GM21528 (cell line): ENCODE results near the gene TMEM256.
A peak's percentile ranks its signal among the peaks of the same experiment; 100 is the strongest.

ENCODE experiments used
- ATAC-seq: cut with Tn5 transposase; IDR thresholded peaks from one replicate; pipeline ENCODE4 v1.9.1; 2021; ENCODE audit warnings: mild to moderate bottlenecking, moderate library complexity; ENCODE audit not compliant: unreplicated experiment, low FRiP score

The TMEM256 gene

GRCh38 chr17:7403977-7404736 lies at the start of gene TMEM256:
TMEM256 (minus strand) TSS chr17:7404097; CDS start chr17:7404084, 13 bp downstream.
- peak; percentile 86 for ATAC-seq

DNA sequence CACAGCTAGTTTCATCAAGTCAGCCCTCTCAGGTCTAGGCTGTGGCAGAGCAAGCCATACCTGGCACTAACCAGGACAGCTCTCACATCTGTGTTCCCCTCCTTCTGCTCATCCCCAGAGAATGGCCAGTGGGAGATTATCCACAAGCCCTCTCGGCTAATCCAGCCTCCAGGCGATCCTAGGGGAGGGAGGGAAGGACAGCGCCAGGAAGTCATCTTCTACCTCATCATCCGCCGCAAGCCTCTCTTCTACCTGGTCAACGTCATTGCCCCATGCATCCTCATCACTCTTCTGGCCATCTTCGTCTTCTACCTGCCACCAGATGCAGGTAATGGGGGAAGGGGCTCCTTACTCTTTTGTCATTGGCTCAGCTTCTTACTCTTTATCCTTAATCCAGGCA lies 44.6 kb upstream of the TMEM256 start:
- no peak for ATAC-seq

DNA sequence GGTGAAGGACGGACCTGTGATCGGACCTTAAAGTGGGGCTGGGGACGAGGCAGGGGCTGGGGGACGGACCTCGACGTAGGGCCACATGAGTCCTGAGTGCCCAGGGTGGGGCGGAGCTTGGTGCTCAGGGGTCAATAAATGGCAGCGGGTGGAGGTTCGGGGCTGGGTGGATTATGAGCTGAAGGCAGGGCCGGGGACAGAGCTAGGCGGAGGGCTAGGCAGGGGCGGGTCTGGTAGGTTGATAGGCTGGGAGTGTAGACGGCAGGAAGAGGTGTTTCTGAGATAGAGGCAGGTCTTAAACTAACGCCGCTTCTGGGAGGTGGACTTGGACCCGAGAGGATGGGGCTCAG lies 41.7 kb upstream of the TMEM256 start:
- ATAC-seq, result no peak

DNA sequence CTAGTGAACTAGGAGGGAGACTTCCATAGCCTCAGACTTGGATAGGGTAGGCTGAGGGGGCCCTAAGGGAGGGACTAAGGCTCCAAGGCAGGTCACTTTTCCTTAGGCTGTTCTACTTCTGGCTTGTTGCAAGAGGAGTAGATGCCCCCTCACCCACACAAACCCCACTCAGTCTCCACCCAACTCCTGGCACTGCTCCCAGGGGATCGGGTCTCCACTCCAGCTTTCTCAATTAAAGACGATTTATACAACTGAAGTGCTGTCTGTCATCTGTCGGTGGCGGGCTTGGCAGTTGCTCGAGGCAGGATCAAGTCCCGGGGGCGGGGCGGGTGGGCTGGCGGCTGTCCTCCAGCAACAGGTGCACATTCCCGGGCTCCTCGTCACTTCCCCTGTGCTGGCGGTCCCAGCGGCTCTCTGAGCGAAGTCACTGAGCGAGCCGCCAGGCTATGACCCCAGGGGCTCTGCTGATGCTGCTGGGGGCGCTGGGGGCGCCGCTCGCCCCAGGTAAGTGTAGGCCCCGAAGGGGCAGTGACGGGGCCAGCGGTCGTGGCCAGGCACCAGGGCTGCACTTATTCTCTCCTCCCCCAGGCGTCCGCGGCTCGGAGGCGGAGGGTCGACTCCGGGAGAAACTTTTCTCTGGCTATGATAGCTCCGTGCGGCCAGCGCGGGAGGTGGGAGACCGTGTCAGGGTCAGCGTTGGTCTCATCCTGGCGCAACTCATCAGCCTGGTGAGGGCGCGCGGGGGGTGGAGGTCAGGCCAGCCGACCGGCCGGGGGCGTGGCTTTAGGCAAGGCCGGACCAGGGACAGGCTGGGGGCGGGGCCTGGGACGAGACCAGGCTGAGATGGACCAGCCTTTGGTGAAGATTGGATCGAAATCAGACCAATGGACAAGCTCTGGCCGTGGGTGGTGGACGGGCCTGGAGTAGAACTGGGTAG lies 41.1 kb upstream of the TMEM256 start, which contains the start of gene CHRNB1:
Gene CHRNB1, plus strand, starts transcription at position 380 of the 937 bp plus-strand sequence. Its CDS starts 67 bp downstream, at position 447.
- ATAC-seq, result no peak

DNA sequence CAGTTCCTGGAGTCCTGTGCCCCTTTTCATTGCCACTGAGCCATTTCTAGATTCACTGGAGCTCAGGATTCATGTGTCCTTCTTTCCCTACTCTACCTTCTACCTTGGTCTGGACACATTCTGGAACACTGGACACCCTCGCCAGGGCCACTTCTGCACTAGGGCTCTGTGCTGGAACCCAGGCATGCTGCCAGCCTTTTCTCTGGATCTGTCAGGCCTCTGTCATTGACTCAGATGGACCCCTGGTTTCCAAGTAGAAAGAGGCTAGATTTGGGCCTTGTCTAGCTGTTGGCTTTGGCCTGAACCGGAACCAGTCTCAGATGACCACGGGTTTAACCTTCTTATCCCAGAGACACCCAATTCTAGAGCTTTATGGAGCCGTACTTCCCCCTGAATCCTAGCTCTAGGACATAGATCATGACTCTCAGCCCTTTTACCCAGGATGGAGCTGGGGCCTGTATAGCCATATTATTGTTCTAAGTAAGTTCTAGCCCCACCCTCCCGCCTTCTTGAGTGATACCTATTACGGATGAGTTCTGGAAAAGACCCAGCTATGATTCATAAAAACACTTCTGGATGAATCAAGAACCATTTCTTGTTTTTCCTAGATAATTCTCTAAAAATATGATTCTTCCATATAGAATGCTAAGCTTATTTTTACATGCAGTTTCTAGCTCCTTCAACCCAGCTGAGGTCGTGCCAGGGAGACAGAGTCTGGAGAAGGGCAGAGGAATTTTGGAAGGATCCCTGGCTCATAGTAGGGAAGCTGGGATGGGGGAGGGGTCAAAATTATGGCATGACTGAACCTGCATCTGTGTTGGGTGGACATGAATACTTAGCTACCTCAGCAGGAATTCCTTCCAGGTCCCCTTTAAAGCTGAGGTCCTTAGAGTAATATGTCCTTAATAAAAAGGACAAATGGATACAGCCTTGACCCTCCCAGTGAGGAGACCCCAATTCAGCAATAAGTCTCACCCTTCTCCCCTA lies 39.9 kb upstream of the TMEM256 start:
- ATAC-seq, result no peak

GRCh38 chr17:7442142-7442541 lies 38.2 kb upstream of the TMEM256 start:
- ATAC-seq, result no peak

GRCh38 chr17:7441266-7441665 lies 37.4 kb upstream of the TMEM256 start:
- no peak for ATAC-seq

- no peak for ATAC-seq
Measured at GRCh38 chr17:7440834-7441195, 36.9 kb upstream of the TMEM256 start.

DNA sequence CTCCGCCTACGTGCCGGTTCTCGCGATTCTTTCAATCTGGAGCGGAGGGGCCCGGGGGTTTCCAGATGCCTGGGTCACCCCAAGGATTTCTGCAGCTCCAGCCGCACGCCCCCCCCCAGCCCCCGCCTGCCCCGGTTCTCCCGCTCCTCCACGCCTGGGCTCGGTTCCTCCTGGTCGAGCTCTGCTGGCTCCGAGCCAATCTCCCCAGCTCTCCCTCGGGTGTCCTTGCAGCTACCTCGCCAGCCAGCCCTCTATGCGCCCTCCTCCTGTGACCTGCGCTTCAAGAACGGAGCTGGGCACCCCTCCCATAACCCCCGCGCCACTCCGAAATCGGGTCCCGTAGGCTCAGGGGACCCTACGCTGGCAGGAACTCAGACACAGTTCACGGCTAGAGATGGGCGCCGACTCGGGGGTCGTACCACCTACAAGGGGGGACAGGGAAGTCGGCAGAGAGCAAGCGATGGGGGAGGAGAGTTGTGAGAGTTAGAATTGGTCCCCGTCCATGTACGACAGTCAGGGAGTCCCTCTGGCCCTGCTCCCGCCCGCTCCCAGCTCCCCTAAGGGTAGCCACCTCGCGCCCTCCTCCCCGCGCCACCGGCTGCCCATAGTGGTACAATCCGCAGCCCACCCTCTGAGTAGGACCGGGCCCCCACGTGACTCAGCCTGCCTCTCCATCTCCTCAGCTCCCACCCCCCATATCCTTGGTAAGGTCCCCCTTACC lies 36.4 kb upstream of the TMEM256 start:
- no peak for ATAC-seq

GRCh38 chr17:7439462-7440112 lies 35.7 kb upstream of the TMEM256 start, which contains the start of gene FGF11:
FGF11 (plus strand) TSS chr17:7439512; CDS start chr17:7439621, 109 bp downstream.
- no peak for ATAC-seq

- no peak for ATAC-seq
Measured at GRCh38 chr17:7438656-7439460, 35.0 kb upstream of the TMEM256 start.

DNA sequence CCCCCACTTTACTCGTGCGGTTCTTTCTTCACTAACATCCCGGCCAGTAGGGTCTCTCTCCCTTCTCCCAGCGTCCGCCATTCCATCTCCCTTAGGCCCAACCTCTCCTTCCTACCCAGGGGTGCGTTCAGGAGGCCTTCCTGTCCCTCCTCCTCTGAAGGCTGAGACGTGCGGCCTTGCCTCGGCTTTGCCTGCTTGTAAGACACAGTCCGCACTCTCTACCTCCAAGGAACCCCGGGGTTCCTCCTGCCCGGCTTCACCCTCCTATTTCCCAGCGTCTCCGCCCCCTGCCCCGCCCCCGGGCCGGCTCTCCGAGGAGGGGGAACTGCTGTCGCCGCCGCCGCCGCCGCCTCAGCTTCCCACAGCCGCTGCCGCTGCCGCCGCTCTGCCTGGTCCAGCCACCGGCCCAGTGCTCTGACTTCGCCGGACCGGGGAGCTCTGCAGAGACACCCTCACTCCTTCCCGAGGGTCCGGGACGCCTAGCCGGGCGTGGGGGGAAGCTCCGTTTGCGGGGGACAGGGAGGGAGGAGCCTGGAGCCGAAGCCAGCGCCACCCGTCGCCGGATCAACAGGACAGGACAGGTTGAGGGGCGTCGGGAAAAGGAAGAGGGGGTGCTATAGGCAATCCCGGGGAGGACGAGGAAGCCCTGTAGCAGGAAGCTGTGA lies 34.2 kb upstream of the TMEM256 start:
- ATAC-seq, result no peak

DNA sequence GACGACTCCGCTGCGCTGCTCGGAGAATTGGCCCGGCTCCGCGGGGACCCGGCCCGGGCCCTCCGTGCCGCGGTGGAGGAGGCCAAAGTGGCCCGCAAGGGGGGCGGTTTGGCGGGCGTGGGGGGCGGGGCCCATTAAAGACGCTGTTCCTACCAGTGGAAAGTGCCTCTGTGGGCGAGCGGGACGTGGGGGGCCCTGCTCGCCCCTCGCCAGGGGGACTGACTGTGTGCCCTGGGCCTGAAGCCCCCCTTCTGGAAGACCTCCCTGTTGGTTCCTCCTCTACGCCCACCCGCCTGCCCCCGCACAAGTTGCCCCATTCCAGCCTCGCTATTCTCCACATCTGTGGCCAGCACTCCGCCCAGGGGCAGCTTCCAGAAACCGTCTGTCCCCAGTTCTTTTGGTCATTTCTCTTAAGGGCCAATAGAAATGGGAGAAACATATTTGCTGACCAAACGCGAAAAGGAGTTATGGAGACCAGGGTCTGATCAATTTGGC lies 33.5 kb upstream of the TMEM256 start:
- ATAC-seq, result no peak

DNA sequence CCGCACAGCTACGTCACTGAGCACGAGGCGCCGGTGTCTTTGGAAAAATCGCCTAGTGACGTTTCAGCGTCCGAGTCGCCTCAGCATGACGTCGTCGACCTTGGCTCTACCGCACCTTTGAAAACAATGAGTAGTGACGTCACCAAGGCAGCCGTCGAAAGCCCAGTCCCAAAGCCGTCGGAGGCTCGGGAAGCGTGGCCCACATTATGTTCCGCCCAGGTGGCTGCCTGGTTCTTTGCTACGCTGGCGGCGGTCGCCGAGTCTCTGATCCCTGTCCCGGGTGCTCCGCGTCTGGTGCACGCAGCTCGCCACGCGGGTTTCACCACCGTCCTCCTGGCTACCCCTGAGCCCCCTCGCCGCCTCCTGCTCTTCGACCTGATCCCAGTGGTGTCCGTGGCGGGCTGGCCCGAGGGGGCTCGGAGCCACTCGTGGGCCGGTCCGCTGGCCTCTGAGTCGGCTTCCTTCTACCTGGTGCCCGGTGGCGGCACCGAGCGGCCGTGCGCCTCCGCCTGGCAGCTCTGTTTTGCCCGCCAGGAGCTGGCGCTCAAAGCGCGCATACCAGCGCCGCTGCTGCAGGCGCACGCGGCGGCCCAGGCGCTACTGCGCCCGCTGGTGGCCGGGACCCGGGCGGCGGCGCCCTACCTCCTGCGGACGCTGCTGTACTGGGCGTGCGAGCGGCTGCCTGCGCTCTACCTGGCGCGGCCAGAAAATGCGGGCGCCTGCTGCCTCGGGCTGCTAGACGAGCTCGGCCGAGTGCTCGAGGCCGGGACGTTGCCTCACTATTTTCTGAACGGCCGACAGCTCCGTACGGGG lies 32.9 kb upstream of the TMEM256 start:
- ATAC-seq, result no peak

DNA sequence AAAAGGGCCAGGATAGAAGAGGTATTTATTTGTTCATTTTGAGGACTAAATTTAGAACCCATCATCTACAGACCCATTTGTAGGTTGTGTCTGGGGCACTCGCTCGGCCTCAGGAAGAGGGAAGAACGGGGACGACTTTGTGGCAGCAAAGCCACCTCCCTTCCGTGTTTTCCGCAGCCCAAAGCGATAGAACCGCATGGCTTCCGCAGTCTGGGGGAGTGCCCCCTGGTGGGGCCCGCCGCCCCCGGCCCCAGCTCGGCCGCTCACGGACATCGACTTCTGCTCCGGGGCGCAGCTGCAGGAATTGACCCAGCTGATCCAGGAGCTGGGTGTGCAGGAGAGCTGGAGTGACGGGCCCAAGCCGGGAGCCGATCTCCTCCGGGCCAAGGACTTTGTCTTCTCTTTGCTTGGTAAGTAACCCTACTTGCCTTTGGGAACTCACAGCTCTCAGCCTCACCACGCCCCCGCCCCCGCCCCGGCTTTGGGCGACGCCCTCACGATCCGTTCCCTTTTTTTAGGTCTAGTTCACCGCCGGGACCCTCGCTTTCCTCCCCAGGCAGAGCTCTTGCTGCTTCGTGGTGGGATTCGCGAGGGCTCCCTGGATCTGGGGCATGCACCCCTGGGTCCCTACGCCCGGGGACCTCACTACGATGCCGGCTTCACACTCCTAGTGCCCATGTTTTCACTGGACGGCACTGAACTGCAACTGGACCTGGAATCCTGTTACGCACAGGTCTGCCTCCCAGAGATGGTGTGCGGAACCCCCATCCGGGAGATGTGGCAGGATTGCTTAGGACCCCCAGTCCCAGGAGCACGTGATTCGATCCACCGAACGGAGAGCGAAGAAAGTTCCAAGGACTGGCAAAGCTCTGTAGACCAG lies 32.0 kb upstream of the TMEM256 start:
- ATAC-seq, result peak; percentile 13

- ATAC-seq, result no peak
Measured at GRCh38 chr17:7432296-7432695, 28.4 kb upstream of the TMEM256 start.
